Measurements from ENCODE around the gene PICK1. TPM values are rescaled to one million over a fixed set of nuclear protein-coding genes. Genes with fewer than 3 reads are reported as not detected.

Gene PICK1
- total RNA-seq, 1 experiment from 2014 or later = 35.7 TPM

DNA sequence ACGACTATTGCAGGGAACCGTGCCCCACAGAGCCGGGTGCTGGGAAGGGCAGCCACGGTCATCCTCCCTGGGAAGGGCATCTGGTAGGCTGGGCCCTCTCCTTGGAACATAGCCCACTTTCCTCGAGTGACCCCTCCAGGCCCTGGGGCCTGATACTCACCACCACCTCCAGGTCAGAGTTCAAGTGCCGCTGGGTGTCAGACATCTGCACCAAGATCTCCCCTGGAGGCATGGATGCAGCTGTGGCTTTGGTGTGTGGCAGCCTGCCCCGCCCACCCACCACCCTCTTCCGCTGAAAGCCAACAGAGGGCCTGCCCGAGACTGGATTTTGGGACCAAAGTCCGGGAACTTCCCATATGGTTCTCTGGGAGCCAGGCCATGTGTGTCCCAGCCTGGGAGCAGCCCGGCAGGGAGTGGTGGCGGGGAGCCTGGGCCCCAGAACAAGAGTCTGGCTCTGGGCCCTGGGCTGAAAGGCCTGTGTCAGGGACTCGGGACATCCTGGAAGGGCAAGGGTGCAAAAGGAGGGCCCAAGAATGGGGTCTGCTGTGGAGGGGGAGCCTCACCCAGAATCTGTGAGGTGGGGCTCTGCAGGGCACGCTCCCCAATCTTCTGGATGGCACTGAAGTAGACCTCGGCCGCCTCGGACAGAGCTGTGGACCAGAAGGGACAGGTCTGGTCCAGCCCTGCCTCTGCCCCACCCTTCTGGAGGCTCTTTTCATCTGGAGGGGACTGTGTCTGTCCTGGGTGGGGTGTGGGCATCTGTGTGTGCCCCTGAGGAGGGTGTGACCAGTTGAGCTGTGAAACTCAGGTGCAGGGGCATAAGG is 50.7 kb downstream of the PICK1 start:
- no peak overlapping the region for H3K4me3 Mint-ChIP-seq

More for the DNA sequence above, 50.7 kb downstream of the PICK1 start:
- Histone ChIP-seq H2BK120ac (ENCODE audit: low read depth, low read length, poor library complexity, severe bottlenecking) (no peak overlapping the region), H2AFZ (ENCODE audit: low read length) (no peak overlapping the region), H2BK12ac (ENCODE audit: insufficient read length, low read depth, low read length) (no peak overlapping the region), H3K79me2 (ENCODE audit: insufficient read depth, low read length) (no peaks in the 10 kb centered on the region), H2AK5ac (ENCODE audit: insufficient read length, low read length) (no peak overlapping the region), H4K8ac (replicated peaks; ENCODE audit: insufficient read length, low read depth, low read length) (no peak overlapping the region), H4K5ac (ENCODE audit: insufficient read length, low read depth, low read length) (no peak overlapping the region), H3K18ac (ENCODE audit: insufficient read length, low read depth, low read length) (no peak overlapping the region), H3K23ac (ENCODE audit: insufficient read length, low read depth, low read length) (no peak overlapping the region), H3K9me3 (ENCODE audit: control insufficient read depth, low read depth, low read length) (no peaks in the 10 kb centered on the region), H2BK5ac (ENCODE audit: insufficient read length, low read length) (no peak overlapping the region), H4K91ac (ENCODE audit: insufficient read length, low read depth, low read length) (no peak overlapping the region), H3K14ac (ENCODE audit: insufficient read depth, low read length) (no peak overlapping the region), H3K27ac (ENCODE audit: insufficient read length, low read depth, low read length) (no peak overlapping the region), H3K79me1 (ENCODE audit: insufficient read depth, low read depth, low read length, poor library complexity, severe bottlenecking) (no peaks in the 10 kb centered on the region), H4K20me1 (ENCODE audit: control insufficient read depth, insufficient read depth, insufficient read length) (no peaks in the 10 kb centered on the region), H3K4ac (ENCODE audit: low read depth, low read length) (no peak overlapping the region), H3K56ac (ENCODE audit: insufficient read length, low read depth, low read length) (no peak overlapping the region), H3K4me2 (ENCODE audit: insufficient read depth, insufficient read length, low read length) (no peak overlapping the region), H3K9ac (ENCODE audit: extremely low read depth, insufficient read length, low read length) (no peak overlapping the region), H3K27me3 (ENCODE audit: insufficient read depth, low read length) (no peaks in the 10 kb centered on the region), H2BK20ac (ENCODE audit: low read depth, low read length, poor library complexity, severe bottlenecking) (no peak overlapping the region), H3T11ph (ENCODE audit: low read length) (no peak overlapping the region), H3K4me1 (ENCODE audit: insufficient read depth, low read length) (no peaks in the 10 kb centered on the region), H2BK15ac (ENCODE audit: low read depth, low read length) (no peak overlapping the region), H3K23me2 (ENCODE audit: insufficient read length, low read depth, low read length, poor library complexity, severe bottlenecking) (no peaks in the 10 kb centered on the region)
- TF ChIP-seq, protein P1, sequence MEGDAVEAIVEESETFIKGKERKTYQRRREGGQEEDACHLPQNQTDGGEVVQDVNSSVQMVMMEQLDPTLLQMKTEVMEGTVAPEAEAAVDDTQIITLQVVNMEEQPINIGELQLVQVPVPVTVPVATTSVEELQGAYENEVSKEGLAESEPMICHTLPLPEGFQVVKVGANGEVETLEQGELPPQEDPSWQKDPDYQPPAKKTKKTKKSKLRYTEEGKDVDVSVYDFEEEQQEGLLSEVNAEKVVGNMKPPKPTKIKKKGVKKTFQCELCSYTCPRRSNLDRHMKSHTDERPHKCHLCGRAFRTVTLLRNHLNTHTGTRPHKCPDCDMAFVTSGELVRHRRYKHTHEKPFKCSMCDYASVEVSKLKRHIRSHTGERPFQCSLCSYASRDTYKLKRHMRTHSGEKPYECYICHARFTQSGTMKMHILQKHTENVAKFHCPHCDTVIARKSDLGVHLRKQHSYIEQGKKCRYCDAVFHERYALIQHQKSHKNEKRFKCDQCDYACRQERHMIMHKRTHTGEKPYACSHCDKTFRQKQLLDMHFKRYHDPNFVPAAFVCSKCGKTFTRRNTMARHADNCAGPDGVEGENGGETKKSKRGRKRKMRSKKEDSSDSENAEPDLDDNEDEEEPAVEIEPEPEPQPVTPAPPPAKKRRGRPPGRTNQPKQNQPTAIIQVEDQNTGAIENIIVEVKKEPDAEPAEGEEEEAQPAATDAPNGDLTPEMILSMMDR (conservative IDR thresholded peaks at IDR 0.05) = no peak
- Mint-ChIP-seq H3K4me1 (peaks cover 0 to 7% of the 10 kb centered on the region in 2 experiments; a peak in 2 of 4 replicates), H3K27ac (no peak overlapping the region), H3K36me3 (ENCODE audit: insufficient read depth in 1 of 3, low read depth in 3 of 3) (peaks cover 0 to 2% (median 0%) of the 10 kb centered on the region in 3 experiments; a peak in 3 of 7 replicates), H3K27me3 (ENCODE audit: low read depth) (no peaks in the 10 kb centered on the region; the same call in 1 of the 2 replicates), H3K9me3 (peaks cover 0 to 3% of the 10 kb centered on the region in 2 experiments; a peak in 1 of 5 replicates)
- no peak for DNase-seq
- no CpG with 5 or more reads among the region's 17 CpGs for WGBS (ENCODE audit: extremely low coverage, insufficient read length, low lambda C conversion rate)
